Measurements from ENCODE around the gene IL19.

DNA sequence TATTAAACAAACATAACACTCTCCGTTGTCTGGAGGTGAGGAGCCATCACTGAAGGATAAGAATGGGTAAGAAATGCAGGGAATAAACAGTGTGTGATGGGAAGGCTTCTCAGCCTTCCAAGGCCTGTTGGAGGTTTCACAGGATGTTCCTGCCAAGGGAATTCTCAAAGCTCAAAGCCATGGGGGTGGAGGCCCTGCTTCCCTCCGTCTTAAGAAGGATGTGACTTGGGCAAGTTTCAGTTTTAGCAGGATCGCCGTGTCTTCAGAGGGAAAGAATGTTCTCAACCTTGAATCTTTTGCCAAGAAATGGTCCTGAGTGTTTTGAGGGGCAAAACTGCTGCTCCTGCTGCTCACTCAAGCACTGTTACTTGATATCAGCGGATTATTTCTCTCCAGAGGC lies 53.2 kb downstream of the IL19 start:
- TF ChIP-seq, protein P1, sequence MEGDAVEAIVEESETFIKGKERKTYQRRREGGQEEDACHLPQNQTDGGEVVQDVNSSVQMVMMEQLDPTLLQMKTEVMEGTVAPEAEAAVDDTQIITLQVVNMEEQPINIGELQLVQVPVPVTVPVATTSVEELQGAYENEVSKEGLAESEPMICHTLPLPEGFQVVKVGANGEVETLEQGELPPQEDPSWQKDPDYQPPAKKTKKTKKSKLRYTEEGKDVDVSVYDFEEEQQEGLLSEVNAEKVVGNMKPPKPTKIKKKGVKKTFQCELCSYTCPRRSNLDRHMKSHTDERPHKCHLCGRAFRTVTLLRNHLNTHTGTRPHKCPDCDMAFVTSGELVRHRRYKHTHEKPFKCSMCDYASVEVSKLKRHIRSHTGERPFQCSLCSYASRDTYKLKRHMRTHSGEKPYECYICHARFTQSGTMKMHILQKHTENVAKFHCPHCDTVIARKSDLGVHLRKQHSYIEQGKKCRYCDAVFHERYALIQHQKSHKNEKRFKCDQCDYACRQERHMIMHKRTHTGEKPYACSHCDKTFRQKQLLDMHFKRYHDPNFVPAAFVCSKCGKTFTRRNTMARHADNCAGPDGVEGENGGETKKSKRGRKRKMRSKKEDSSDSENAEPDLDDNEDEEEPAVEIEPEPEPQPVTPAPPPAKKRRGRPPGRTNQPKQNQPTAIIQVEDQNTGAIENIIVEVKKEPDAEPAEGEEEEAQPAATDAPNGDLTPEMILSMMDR (IDR thresholded peaks at IDR 0.05) = no peak
- peak; percentile 45 to 70 for TF ChIP-seq POLR2AphosphoS5 (IDR thresholded peaks at IDR 0.05)

All from esophagus muscularis mucosa (tissue), 3 donors.